Measurements from ENCODE around the gene TMTC2.

- TF ChIP-seq CTCF (IDR thresholded peaks at IDR 0.05; ENCODE audit: low read depth, low read length) (no peak), EZH2phosphoT487 (IDR thresholded peaks at IDR 0.05; ENCODE audit: low read depth) (no peak)
Observed at GRCh38 chr12:83075471-83075870, 388.8 kb downstream of the TMTC2 start.
